AG04450 (cell line): Measurements from ENCODE around the gene C17orf67. TPM values are rescaled to one million over a fixed set of nuclear protein-coding genes. Genes with fewer than 3 reads are reported as not detected.

ENCODE experiments used
- CTCF ChIA-PET: fragments of 300-600, 350-600 bp; formaldehyde crosslinking; extraction: SDS; loops from one replicate; lab custom pipeline; 2022; ENCODE audit warnings: antibody characterized with exemption, inconsistent platforms; lab: Charles Lee
- POLR2A ChIA-PET: fragments of 350-600 bp; formaldehyde crosslinking; extraction: SDS; loops from one replicate; lab custom pipeline; 2021; ENCODE audit warnings: antibody characterized with exemption, inconsistent platforms; lab: Yijun Ruan, JAX
- DNase-seq: peaks from one replicate; pipeline ENCODE4 v3.0.0-alpha.2; 2011; ENCODE audit warnings: low read depth, low spot score
- H3K27ac ChIP-seq: one replicate; pipeline ENCODE4 v1.5.1; 2012; ENCODE audit warnings: low read depth, low read length, control low read depth
- H3K27me3 ChIP-seq: one replicate; pipeline ENCODE4 v1.6.0; 2012; ENCODE audit warnings: low read length; ENCODE audit not compliant: control insufficient read depth, insufficient read depth
- H3K4me3 ChIP-seq: 2 replicates; pipeline ENCODE4 v1.5.1; 2011; ENCODE audit warnings: mild to moderate bottlenecking, low read depth, low read length, control low read depth
- H3K9me3 ChIP-seq: 2 replicates; pipeline ENCODE4 v1.5.1; 2012; ENCODE audit warnings: low read length; ENCODE audit not compliant: control insufficient read depth, insufficient read depth
- polyA plus RNA-seq: library from polyadenylated mRNA; depleted of rRNA; stranded (reverse); fragments of >200 nt; gene quantifications from 2 replicates; pipeline ENCODE4 v1.2.3, GENCODE V29; 2011
- TF ChIP-seq, protein P1 (sequence below): IDR thresholded peaks from 2 replicates; pipeline ENCODE4 v1.5.1; 2011; ENCODE audit warnings: low read depth, low read length, control low read depth, inconsistent platforms

The C17orf67 gene
- polyA plus RNA-seq, 1 experiment: 0.76 TPM

- POLR2A ChIA-PET: no interaction called here
- CTCF ChIA-PET: interaction anchor here (2.2 kb wide), 1 partner anchor 12 kb away, joined by 17 read pairs; no protein-coding TSS in a partner anchor
- DNase-seq: no peak
- no peak overlapping the region for H3K4me3 ChIP-seq
- H3K27ac ChIP-seq: no peak overlapping the region
- TF ChIP-seq, protein P1, sequence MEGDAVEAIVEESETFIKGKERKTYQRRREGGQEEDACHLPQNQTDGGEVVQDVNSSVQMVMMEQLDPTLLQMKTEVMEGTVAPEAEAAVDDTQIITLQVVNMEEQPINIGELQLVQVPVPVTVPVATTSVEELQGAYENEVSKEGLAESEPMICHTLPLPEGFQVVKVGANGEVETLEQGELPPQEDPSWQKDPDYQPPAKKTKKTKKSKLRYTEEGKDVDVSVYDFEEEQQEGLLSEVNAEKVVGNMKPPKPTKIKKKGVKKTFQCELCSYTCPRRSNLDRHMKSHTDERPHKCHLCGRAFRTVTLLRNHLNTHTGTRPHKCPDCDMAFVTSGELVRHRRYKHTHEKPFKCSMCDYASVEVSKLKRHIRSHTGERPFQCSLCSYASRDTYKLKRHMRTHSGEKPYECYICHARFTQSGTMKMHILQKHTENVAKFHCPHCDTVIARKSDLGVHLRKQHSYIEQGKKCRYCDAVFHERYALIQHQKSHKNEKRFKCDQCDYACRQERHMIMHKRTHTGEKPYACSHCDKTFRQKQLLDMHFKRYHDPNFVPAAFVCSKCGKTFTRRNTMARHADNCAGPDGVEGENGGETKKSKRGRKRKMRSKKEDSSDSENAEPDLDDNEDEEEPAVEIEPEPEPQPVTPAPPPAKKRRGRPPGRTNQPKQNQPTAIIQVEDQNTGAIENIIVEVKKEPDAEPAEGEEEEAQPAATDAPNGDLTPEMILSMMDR: no peak
- H3K9me3 ChIP-seq: no peaks in the 10 kb centered on the region
- H3K27me3 ChIP-seq: no peaks in the 10 kb centered on the region
Measured at GRCh38 chr17:56807723-56808122, 26.0 kb downstream of the C17orf67 start.

DNA sequence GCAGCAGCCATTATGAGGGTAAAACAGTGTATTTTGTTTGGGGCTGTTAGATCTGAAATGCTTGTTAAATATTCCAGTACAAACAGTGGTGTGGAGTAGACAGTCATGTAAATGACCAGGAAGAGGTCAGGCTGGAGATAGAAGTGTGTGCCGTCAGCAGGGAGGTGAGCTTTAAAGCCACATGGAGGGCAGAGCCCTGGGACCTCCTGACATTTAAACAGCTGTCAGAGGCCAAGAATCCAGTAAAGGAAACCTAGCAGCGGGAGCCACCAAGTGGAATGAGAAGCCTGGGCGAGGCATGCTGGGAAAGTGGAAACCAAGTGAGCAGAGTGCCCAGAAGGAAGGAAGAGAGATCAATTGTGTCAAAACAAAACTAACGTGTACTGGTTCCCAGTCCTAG is 26.8 kb downstream of the C17orf67 start:
- Histone ChIP-seq H3K9me3 (no peaks in the 10 kb centered on the region), H3K27me3 (no peaks in the 10 kb centered on the region), H3K4me3 (no peak overlapping the region), H3K27ac (no peak overlapping the region)
- POLR2A ChIA-PET: no interaction called here
- CTCF ChIA-PET: interaction anchor here (2.2 kb wide), 1 partner anchor 13 kb away, joined by 17 read pairs; no protein-coding TSS in a partner anchor
- TF ChIP-seq, protein P1: no peak
- no peak for DNase-seq

- H3K27ac ChIP-seq: no peak overlapping the region
- ChIA-PET CTCF (interaction anchor here (0.8 to 1.3 kb wide), 5 partner anchors 14 to 89 kb away, joined by 3 to 8 read pairs (median 4); no protein-coding TSS in a partner anchor), POLR2A (no interaction called here)
- TF ChIP-seq, protein P1: no peak
- DNase-seq: no peak
- H3K27me3 ChIP-seq: no peaks in the 10 kb centered on the region
- H3K9me3 ChIP-seq: no peaks in the 10 kb centered on the region
- H3K4me3 ChIP-seq: no peak overlapping the region
Measured at GRCh38 chr17:56804454-56804853, 29.3 kb downstream of the C17orf67 start.

- no peaks in the 10 kb centered on the region for H3K27me3 ChIP-seq
- TF ChIP-seq, protein P1: no peak
- H3K27ac ChIP-seq: no peak overlapping the region
- no peak for DNase-seq
- no peak overlapping the region for H3K4me3 ChIP-seq
- ChIA-PET CTCF (interaction anchor here (1.8 kb wide), 1 partner anchor 16 kb away, joined by 5 read pairs; no protein-coding TSS in a partner anchor), POLR2A (no interaction called here)
- no peaks in the 10 kb centered on the region for H3K9me3 ChIP-seq
Measured at GRCh38 chr17:56803071-56803470, 30.6 kb downstream of the C17orf67 start.

DNA sequence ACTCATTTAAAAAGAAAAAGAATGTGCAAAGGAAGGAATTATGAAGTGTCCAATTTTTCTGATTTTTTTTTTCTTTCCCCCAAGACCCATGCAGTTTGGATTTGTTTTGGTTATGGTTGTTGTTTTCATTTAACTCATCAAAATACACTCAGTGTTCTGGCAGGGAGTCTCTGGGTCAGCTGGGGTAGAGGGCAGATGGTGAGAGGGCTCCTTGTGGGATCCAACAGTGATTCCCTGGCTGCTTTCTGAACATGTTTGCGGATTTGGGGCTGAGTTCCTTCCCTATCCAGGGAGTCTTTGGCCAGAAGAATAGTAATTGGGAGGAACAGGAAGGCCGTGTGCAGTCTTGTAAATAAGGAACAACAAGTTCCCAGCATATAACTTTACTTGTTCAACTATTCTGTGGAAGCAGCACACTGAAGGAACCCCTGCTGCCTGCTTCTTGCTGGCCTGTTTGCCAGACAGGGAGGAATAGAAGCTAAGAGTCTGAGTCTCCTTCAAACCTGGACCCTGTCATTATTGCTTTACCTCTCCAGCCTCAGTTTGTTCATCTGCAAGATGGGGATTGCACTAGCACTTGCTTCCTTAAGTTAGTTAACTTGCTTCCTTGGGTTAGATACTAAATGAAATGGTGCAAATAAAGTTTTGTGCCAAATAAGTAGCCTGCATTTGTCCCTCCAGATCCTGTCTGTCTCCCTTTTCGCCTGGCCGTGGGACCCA is 32.1 kb downstream of the C17orf67 start:
- Histone ChIP-seq H3K4me3 (no peak overlapping the region), H3K27me3 (no peaks in the 10 kb centered on the region), H3K27ac (no peak overlapping the region), H3K9me3 (no peaks in the 10 kb centered on the region)
- TF ChIP-seq, protein P1: no peak
- POLR2A ChIA-PET: no interaction called here
- DNase-seq: no peak
- CTCF ChIA-PET: interaction anchor here (1.4 to 1.8 kb wide), 2 partner anchors 17 to 18 kb away, joined by 5 read pairs; no protein-coding TSS in a partner anchor
